BLaER1 (cell line): ENCODE data around the gene ST8SIA4.

Experiments
- H3K27ac ChIP-seq: shearing (Covaris generic); formaldehyde crosslinking; 2 replicates; pipeline ENCODE4 v1.8.1; 2022
- H3K27me3 ChIP-seq: shearing (Covaris generic); formaldehyde crosslinking; 2 replicates; pipeline ENCODE4 v1.8.1; 2022
- H3K36me3 ChIP-seq: shearing (Covaris generic); formaldehyde crosslinking; 2 replicates; pipeline ENCODE4 v1.8.1; 2022
- H3K4me1 ChIP-seq: shearing (Covaris generic); formaldehyde crosslinking; 2 replicates; pipeline ENCODE4 v1.8.1; 2022
- H3K4me2 ChIP-seq: shearing (Covaris generic); formaldehyde crosslinking; 2 replicates; pipeline ENCODE4 v1.8.1; 2022
- H3K4me3 ChIP-seq: shearing (Covaris generic); formaldehyde crosslinking; 2 replicates; pipeline ENCODE4 v1.8.1; 2022
- H3K9ac ChIP-seq: shearing (Covaris generic); formaldehyde crosslinking; 2 replicates; pipeline ENCODE4 v1.8.1; 2022
- H3K9me3 ChIP-seq: shearing (Covaris generic); formaldehyde crosslinking; 2 replicates; pipeline ENCODE4 v1.8.1; 2022
- H4K20me1 ChIP-seq: shearing (Covaris generic); formaldehyde crosslinking; 2 replicates; pipeline ENCODE4 v1.8.1; 2022
- Cebpa-rat ChIP-seq: shearing (Covaris generic); IDR thresholded peaks from 2 replicates; pipeline ENCODE4 v1.8.1; 2022

The ST8SIA4 gene

DNA sequence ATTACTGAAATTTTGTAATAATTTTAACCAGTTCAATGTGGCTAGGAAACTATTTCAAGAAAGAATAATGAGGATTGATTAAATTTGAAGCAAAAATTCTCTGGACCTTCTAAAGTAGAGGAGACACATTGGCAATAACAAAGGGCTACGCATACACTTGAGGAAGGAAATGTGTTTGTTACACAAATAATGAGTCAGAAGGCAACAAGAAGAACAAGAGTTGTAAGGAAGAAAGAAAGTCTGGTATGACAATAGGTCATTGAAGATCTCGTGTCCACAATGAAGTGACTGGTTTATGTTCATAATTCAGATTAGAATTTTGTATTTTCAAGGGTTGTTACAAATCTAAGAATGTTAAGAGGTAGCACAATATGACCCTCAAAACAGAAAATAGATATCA lies 25.8 kb downstream of the ST8SIA4 start:
- H3K4me3 ChIP-seq, result no peak overlapping the region
- peaks cover 55% of the 10 kb centered on the region for H4K20me1 ChIP-seq
- no peaks in the 10 kb centered on the region for H3K4me1 ChIP-seq
- H3K36me3 ChIP-seq, result peaks cover 81% of the 10 kb centered on the region
- H3K4me2 ChIP-seq, result no peak overlapping the region
- peaks cover 10% of the 10 kb centered on the region; the same call in 1 of the 2 replicates for H3K9me3 ChIP-seq
- no peak overlapping the region for H3K27ac ChIP-seq
- H3K9ac ChIP-seq, result no peak overlapping the region
- H3K27me3 ChIP-seq, result no peaks in the 10 kb centered on the region
- no peak for TF ChIP-seq Cebpa-rat

DNA sequence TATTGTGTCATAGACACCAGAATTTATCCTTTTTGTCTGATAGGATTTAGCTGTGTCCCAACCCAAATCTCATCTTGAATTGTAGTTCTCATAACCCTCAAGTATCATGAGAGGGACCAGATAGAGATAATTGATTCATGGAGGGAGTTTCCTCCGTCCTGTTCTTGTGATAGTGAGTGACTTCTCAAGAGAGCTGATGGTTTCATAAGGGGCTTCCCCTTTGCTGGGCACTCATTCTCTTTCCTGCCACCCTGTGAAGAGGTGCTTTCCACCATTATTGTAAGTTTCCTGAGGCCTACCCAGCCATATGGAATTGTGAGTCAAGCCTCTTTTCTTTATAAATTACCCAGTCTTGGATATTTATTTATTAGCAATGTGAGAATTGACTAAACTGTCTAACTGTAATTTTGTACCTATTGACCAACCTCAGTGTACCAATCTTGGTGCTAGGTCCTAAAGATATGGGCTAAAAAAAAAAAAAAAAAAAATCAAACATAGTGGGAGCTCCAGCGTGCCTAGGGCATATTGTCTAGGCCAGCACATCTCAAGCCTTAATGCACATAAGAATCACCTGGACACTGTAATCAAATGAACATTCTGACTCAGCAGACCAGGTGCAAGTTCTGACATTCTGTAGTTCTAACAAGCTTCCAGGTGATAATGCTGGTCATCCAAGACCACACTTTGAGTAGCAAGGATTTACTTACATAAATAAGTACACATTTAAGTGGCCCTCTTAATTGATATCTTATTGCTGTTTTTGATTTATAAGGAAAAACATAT lies 30.5 kb downstream of the ST8SIA4 start:
- H3K27ac ChIP-seq, result no peak overlapping the region

DNA sequence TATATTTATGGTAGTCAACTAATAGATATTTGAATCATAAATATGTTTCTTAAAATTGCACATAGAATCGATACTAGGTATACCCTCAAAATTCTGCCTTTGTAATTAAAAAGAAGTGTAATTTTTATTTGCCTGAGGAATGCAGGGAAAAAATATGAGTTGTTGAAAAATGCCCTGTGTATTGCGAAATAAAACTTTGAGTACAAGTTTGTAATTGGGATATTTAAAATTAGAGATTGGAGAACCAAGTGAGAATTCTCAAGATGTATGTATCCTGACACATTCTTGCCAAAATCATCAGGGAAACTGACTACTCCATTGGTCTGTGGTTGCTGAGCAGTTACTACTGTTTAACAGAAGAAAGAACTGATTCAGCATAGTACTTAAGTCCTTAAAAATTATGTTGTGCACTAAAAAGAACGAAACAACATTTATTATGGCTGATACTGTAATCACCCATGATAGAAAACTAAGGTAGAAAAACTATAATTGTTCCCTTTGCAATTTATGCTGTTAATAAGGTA lies 36.0 kb downstream of the ST8SIA4 start:
- TF ChIP-seq Cebpa-rat, result peak; percentile 55; the same call in 1 of the 2 replicates
- Histone ChIP-seq H3K9ac (no peak overlapping the region), H3K4me3 (no peak overlapping the region), H3K9me3 (no peaks in the 10 kb centered on the region), H3K36me3 (peaks cover 59% of the 10 kb centered on the region), H3K4me2 (no peak overlapping the region), H3K4me1 (no peaks in the 10 kb centered on the region), H3K27me3 (no peaks in the 10 kb centered on the region), H4K20me1 (peaks cover 5% of the 10 kb centered on the region; the same call in 1 of the 2 replicates), H3K27ac (no peak overlapping the region)

More for the DNA sequence above, 30.5 kb downstream of the ST8SIA4 start:
- H4K20me1 ChIP-seq, result peaks cover 34% of the 10 kb centered on the region; the same call in 1 of the 2 replicates
- H3K36me3 ChIP-seq, result peaks cover 66% of the 10 kb centered on the region
- no peak overlapping the region for H3K9ac ChIP-seq
- no peaks in the 10 kb centered on the region for H3K27me3 ChIP-seq
- no peak overlapping the region for H3K4me2 ChIP-seq
- no peaks in the 10 kb centered on the region for H3K9me3 ChIP-seq
- no peak overlapping the region for H3K4me3 ChIP-seq
- H3K4me1 ChIP-seq, result no peaks in the 10 kb centered on the region
- no peak for TF ChIP-seq Cebpa-rat

DNA sequence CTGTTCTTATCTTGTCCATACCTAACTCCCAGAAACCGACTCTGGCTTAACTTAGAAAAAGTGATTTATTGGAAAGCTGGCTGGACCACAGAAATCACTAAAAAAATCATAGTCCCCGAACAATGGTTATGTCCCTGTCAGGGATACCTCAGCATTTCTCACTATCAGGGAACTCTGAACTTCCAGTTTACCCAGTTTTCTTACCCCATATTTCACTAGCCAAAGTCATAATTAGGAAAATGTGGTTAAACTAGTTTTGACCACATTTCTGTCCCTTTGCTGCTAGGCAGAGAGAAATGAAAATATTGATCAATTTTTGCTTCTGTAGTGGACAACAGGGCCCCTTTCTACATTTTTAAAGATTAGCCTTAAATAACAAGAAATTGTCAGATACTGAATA lies 38.2 kb downstream of the ST8SIA4 start:
- Histone ChIP-seq H3K4me2 (no peak overlapping the region), H3K4me1 (no peaks in the 10 kb centered on the region), H3K27me3 (no peaks in the 10 kb centered on the region), H3K9ac (no peak overlapping the region), H3K9me3 (no peaks in the 10 kb centered on the region), H3K36me3 (peaks cover 64% of the 10 kb centered on the region), H4K20me1 (no peaks in the 10 kb centered on the region), H3K4me3 (no peak overlapping the region), H3K27ac (no peak overlapping the region)
- no peak for TF ChIP-seq Cebpa-rat

DNA sequence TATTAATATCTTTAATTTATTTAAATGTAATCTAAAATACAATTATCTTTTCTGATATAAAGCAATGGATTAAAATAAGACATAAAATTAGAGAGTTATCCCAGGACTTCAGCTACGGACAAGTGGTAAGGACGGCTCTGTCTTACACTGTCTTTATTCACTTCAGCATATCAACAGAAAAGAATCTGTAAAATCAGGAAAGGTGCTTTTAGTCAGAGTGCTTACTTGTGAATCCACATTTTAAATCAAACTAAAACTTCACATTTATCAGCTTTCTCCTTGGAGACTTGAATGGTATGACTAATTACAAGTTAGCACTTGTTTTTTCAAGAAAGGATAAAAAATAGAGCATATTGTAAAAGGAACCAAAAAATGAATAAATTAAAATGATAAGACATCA lies 39.3 kb downstream of the ST8SIA4 start:
- peaks cover 56% of the 10 kb centered on the region for H3K36me3 ChIP-seq
- H3K27me3 ChIP-seq, result no peaks in the 10 kb centered on the region
- no peaks in the 10 kb centered on the region for H3K9me3 ChIP-seq
- TF ChIP-seq Cebpa-rat, result no peak
- H3K27ac ChIP-seq, result no peak overlapping the region
- H4K20me1 ChIP-seq, result peaks cover 12% of the 10 kb centered on the region; the same call in 1 of the 2 replicates
- no peak overlapping the region for H3K4me2 ChIP-seq
- no peak overlapping the region for H3K4me3 ChIP-seq
- H3K9ac ChIP-seq, result no peak overlapping the region
- peaks cover 4% of the 10 kb centered on the region for H3K4me1 ChIP-seq

DNA sequence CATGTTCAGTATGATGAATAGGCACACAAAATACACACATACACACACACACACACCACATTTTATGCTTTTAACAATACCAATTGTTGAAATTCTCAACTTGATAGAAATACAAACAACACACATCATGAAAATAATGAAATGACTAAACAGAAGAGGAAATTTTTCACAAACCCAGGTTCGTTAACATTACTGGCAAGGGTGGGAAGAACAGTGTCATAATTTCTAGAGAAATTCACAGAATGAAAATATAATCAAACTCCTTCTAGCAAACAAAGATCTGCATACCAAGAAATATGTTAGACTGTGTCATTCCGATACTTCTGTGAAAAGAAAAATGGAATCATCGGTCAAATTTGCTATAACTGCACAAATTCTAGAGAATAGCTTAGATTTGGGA lies 41.9 kb downstream of the ST8SIA4 start:
- no peak overlapping the region for H3K4me2 ChIP-seq
- H3K4me1 ChIP-seq, result peaks cover 26% of the 10 kb centered on the region
- no peak for TF ChIP-seq Cebpa-rat

DNA sequence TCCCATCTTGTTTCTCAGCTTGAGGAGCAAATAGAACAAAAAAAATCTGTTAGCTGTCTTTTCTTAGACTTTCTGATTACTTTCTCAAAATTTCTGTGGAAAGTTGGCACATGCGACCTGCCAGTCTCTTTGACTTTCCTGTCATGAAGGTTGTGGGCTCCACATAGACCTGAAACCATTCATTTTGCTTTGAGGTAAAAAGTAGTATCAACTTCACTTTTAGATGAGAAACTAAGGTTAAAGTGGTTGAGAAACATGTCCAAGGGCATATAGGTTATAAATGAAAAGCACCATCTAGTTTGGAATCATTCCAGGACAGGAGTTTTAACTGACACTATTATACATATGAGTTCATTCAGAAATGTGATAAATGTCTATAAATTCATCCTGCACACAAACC lies 42.7 kb downstream of the ST8SIA4 start:
- Histone ChIP-seq H3K36me3 (peaks cover 65% of the 10 kb centered on the region), H4K20me1 (peaks cover 38% of the 10 kb centered on the region), H3K4me1 (peaks cover 33% of the 10 kb centered on the region), H3K4me2 (no peak overlapping the region), H3K27ac (no peak overlapping the region), H3K9me3 (no peaks in the 10 kb centered on the region), H3K9ac (no peak overlapping the region), H3K4me3 (no peak overlapping the region), H3K27me3 (no peaks in the 10 kb centered on the region)
- no peak for TF ChIP-seq Cebpa-rat

More for the DNA sequence above, 41.9 kb downstream of the ST8SIA4 start:
- Histone ChIP-seq H3K9me3 (no peaks in the 10 kb centered on the region), H3K36me3 (peaks cover 64% of the 10 kb centered on the region), H3K27ac (no peak overlapping the region), H3K9ac (no peak overlapping the region), H3K4me3 (no peak overlapping the region), H4K20me1 (peaks cover 30% of the 10 kb centered on the region), H3K27me3 (no peaks in the 10 kb centered on the region)

DNA sequence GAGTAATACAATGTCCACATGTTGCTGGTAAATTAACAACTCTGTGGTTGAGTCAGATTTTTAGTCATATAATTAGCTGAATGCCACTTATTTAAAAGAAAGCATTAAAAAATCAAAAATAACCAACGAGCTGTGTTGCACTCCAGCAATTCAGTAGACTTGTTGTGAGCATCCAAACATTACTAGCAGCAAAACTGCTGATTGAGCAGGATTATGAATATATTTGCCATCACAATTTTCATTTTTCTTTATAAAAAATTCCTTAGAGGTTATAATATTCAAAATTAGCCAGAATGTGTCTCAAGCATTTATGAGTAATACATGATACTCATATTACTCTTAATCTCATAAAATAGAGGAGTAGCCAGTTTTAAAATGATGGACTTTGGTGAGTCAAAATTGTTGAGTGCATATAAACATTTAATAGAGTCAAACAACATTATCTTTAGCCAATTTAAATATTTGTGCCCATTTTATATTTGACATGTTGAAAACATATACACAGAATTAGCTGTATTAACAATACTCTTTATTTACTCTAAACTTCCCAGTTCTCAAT lies 44.0 kb downstream of the ST8SIA4 start:
- Histone ChIP-seq H4K20me1 (peaks cover 51% of the 10 kb centered on the region), H3K27me3 (no peaks in the 10 kb centered on the region), H3K9me3 (no peaks in the 10 kb centered on the region), H3K4me1 (peaks cover 47% of the 10 kb centered on the region), H3K9ac (no peak overlapping the region), H3K4me3 (no peak overlapping the region), H3K27ac (no peak overlapping the region), H3K36me3 (peaks cover 68% of the 10 kb centered on the region), H3K4me2 (peak overlapping the region; percentile 17; the same call in 1 of the 2 replicates)
- TF ChIP-seq Cebpa-rat, result no peak

DNA sequence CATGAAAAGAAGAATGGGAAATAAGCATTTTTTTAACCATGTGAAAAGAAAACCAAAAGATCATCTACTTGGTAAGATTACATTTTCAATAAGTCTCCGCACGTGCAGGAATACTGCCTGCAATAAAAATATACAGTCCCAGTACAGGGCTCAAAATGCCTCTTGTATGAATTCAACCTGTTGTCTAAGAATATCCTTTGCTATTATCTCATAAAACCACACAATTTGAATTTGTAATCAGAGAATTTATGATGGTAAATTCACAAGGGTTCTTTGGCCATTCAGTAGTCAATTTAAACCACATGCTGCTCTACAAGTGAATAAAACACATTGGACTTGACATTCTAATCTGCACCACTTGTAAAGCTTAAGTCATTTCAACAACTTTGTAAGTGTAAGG lies 46.6 kb downstream of the ST8SIA4 start:
- Histone ChIP-seq H4K20me1 (peaks cover 67% of the 10 kb centered on the region), H3K27ac (no peak overlapping the region), H3K9me3 (no peaks in the 10 kb centered on the region), H3K4me2 (no peak overlapping the region), H3K9ac (no peak overlapping the region), H3K36me3 (peaks cover 55% of the 10 kb centered on the region), H3K4me3 (no peak overlapping the region), H3K4me1 (peaks cover 66% of the 10 kb centered on the region), H3K27me3 (no peaks in the 10 kb centered on the region)
- no peak for TF ChIP-seq Cebpa-rat

DNA sequence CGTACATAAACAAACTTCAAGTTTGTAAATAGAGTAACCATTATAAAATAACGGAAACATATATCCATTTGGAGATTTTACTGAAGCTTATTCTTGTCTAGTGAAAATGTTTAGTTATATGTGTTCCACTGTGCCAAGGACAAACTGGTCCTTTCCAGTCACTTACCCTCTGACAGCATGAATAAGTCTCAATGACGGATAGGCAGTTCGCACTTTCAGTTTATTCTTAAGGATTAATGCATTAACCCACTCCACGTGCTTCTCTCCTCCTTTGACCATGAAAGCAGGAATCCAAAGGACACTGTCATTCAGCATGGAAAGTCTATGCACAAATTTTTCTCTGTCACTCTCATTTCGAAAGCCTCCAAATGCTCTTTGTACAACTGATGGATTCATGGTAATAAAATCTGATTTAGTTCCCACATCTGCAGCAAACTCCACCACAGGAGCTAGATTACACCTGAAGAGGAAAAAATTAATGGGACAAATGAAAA lies 47.1 kb downstream of the ST8SIA4 start:
- Histone ChIP-seq H3K4me2 (no peak overlapping the region), H3K4me1 (peaks cover 66% of the 10 kb centered on the region), H3K9ac (no peak overlapping the region), H3K9me3 (no peaks in the 10 kb centered on the region), H3K27ac (no peak overlapping the region), H3K36me3 (peaks cover 53% of the 10 kb centered on the region), H4K20me1 (peaks cover 67% of the 10 kb centered on the region), H3K4me3 (no peak overlapping the region), H3K27me3 (no peaks in the 10 kb centered on the region)
- TF ChIP-seq Cebpa-rat, result no peak
